OCI-LY7 (cell line): Measurements from ENCODE around the gene GPR89A.
"Not testable (repeated sequence)": the region's sequence is repeated elsewhere in the genome, so short reads cannot be mapped to it uniquely, and the experiment has no call there.

Source experiments
- EZH2phosphoT487 ChIP-seq: fragments of 200-600 bp; sonication (generic); IDR thresholded peaks from 2 replicates; pipeline ENCODE4 v1.6.1; 2018; ENCODE audit warnings: low read depth, borderline replicate concordance, mild to moderate bottlenecking, mixed run types, antibody characterized with exemption, low read length, moderate library complexity, mixed read lengths
- TF ChIP-seq, protein P1 (sequence below): fragments of 200-600 bp; sonication (generic); conservative IDR thresholded peaks from 2 replicates; pipeline ENCODE4 v1.5.1; 2014; ENCODE audit warnings: mild to moderate bottlenecking, antibody characterized with exemption, low read length, moderate library complexity, mixed read lengths

DNA sequence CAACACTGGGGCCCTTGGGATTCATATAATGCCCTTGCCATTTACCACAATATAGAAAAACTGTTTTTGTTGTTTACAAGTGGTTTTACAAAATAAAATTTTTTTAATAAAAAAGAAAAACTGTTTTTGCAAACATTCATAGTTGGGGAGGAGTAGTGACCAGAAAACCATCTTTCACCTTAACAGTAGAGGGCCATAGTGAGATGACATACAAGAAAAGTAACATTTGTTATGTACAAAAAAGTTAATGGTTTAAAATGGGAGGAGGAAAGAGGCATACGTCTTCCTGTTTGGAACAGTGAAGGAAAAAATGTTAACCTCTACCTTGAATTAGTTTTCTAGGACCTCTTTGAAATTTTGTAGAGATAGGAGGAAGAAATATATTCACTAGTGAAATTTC, 28.4 kb downstream of the GPR89A start:
- TF ChIP-seq, protein P1, sequence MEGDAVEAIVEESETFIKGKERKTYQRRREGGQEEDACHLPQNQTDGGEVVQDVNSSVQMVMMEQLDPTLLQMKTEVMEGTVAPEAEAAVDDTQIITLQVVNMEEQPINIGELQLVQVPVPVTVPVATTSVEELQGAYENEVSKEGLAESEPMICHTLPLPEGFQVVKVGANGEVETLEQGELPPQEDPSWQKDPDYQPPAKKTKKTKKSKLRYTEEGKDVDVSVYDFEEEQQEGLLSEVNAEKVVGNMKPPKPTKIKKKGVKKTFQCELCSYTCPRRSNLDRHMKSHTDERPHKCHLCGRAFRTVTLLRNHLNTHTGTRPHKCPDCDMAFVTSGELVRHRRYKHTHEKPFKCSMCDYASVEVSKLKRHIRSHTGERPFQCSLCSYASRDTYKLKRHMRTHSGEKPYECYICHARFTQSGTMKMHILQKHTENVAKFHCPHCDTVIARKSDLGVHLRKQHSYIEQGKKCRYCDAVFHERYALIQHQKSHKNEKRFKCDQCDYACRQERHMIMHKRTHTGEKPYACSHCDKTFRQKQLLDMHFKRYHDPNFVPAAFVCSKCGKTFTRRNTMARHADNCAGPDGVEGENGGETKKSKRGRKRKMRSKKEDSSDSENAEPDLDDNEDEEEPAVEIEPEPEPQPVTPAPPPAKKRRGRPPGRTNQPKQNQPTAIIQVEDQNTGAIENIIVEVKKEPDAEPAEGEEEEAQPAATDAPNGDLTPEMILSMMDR: not testable (repeated sequence)
- not testable (repeated sequence) for TF ChIP-seq EZH2phosphoT487
